OCI-LY7 (cell line): ENCODE results near the gene ZDBF2. TPM values are rescaled to one million over a fixed set of nuclear protein-coding genes. Genes with fewer than 3 reads are reported as not detected.

Source experiments
- BruUV-seq: library from RNA; stranded (reverse); fragments of 400-500 nt; replicated peaks from 2 replicates; lab custom pipeline; 2021; lab: Mats Ljungman, UMichigan
- CTCF ChIA-PET: fragments of 300-600 bp; sonication (Branson Sonifier 250); formaldehyde crosslinking; loops from one replicate; lab custom pipeline; 2022; ENCODE audit warnings: antibody characterized with exemption; ENCODE audit not compliant: unreplicated experiment; lab: Charles Lee
- POLR2A ChIA-PET: fragments of 300-600 bp; sonication (Branson Sonifier 250); formaldehyde crosslinking; loops from one replicate; lab custom pipeline; 2022; ENCODE audit warnings: antibody characterized with exemption; lab: Charles Lee
- DNase-seq: peaks from one replicate; pipeline ENCODE4 v3.0.0-alpha.2; 2015; ENCODE audit warnings: low spot score
- H2AFZ ChIP-seq: fragments of 200-600 bp; sonication (generic), shearing (Covaris generic); 2 replicates; pipeline ENCODE4 v1.6.1; 2014; ENCODE audit warnings: mild to moderate bottlenecking, antibody characterized with exemption, low read length, moderate library complexity
- H3K27ac ChIP-seq: fragments of 200-600 bp; sonication (generic); 2 replicates; pipeline ENCODE4 v1.5.1; 2014; ENCODE audit warnings: mixed run types, low read depth, mild to moderate bottlenecking, moderate library complexity, low read length, inconsistent platforms; ENCODE audit not compliant: poor library complexity, severe bottlenecking
- H3K36me3 ChIP-seq: fragments of 200-600 bp; sonication (generic); 2 replicates; pipeline ENCODE4 v1.6.1; 2014; ENCODE audit warnings: mild to moderate bottlenecking, antibody characterized with exemption, low read length, moderate library complexity, mixed read lengths; ENCODE audit not compliant: insufficient read depth
- H3K4me1 ChIP-seq: fragments of 200-600 bp; sonication (generic); 2 replicates; pipeline ENCODE4 v1.5.1; 2014; ENCODE audit warnings: mild to moderate bottlenecking, low read length; ENCODE audit not compliant: insufficient read depth, poor library complexity, severe bottlenecking
- H3K4me2 ChIP-seq: fragments of 200-600 bp; sonication (generic); 2 replicates; pipeline ENCODE4 v1.6.1; 2014; ENCODE audit warnings: mild to moderate bottlenecking, low read length
- H3K4me3 ChIP-seq: fragments of 200-600 bp; sonication (generic); 2 replicates; pipeline ENCODE4 v1.5.1; 2014; ENCODE audit warnings: mild to moderate bottlenecking, low read depth, low read length; ENCODE audit not compliant: poor library complexity, severe bottlenecking
- H3K79me2 ChIP-seq: fragments of 200-600 bp; sonication (generic); 2 replicates; pipeline ENCODE4 v1.6.1; 2016; ENCODE audit warnings: low read depth, mild to moderate bottlenecking, low read length, moderate library complexity, mixed read lengths; ENCODE audit not compliant: insufficient read depth
- H3K9me2 ChIP-seq: fragments of 200-600 bp; sonication (generic); 2 replicates; pipeline ENCODE4 v1.6.1; 2016; ENCODE audit warnings: mild to moderate bottlenecking, low read length, mixed read lengths; ENCODE audit not compliant: insufficient read depth
- H3K9me3 ChIP-seq: fragments of 200-600 bp; sonication (generic); 2 replicates; pipeline ENCODE4 v1.6.1; 2014; ENCODE audit warnings: mild to moderate bottlenecking, mixed run types, low read length, mixed read lengths
- H4K20me1 ChIP-seq: fragments of 200-600 bp; sonication (generic); 2 replicates; pipeline ENCODE4 v1.6.1; 2014; ENCODE audit warnings: mild to moderate bottlenecking, antibody characterized with exemption, low read length, moderate library complexity, mixed read lengths; ENCODE audit not compliant: insufficient read depth
- EZH2phosphoT487 ChIP-seq: fragments of 200-600 bp; sonication (generic); IDR thresholded peaks from 2 replicates; pipeline ENCODE4 v1.6.1; 2018; ENCODE audit warnings: low read depth, borderline replicate concordance, mild to moderate bottlenecking, mixed run types, antibody characterized with exemption, low read length, moderate library complexity, mixed read lengths
- intact Hi-C: fragments of 100-400 bp; cut with micrococcal nuclease; formaldehyde crosslinking; loops from one replicate; pipeline ENCODE4 v1.10.0; 2022; ENCODE audit not compliant: unreplicated experiment
- total RNA-seq, 2 experiments: library from RNA; depleted of rRNA in 1 of 2; stranded (reverse); fragments of >200 nt in 1 of 2; shearing (Covaris generic) in 1 of 2; gene quantifications; 2 replicates each; pipeline ENCODE4 v1.2.3, GENCODE V29; 2014 to 2022
- TF ChIP-seq, protein P1 (sequence below): fragments of 200-600 bp; sonication (generic); conservative IDR thresholded peaks from 2 replicates; pipeline ENCODE4 v1.5.1; 2014; ENCODE audit warnings: mild to moderate bottlenecking, antibody characterized with exemption, low read length, moderate library complexity, mixed read lengths

Gene ZDBF2
- total RNA-seq, 2 experiments from 2014 or later = 13.9 to 44.3 TPM

DNA sequence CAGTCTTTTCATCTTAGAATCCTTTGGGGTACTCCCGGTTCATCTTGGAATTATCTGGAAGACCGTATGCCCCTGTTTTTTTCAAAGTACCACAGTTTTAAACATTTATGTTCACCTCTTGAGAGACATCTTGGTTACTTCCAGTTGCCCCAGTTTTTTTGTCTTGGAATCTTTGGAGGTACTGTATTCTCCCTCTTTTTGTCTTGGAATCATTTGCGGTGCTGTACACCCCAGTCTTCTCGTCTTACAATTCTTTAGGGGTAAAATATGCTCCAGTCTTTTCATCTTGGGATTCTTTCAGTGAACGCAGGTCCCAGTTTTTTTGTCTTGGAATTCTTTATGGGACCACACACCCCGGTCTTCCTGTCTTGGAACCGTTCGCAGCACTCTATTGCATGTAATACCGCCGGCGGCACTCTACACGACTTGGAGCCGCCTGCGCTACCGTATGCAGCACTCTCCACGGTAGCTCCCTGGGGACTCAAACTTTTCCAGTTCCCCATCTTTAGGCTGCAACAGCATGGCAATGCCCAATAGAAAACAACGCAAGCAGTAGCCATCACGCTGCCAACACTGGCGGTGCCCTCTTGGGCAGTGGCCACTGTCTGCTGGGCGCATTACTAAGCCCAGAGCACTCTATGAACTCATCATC is 21.2 kb upstream of the ZDBF2 start:
- Histone ChIP-seq H3K36me3 (no peaks in the 10 kb centered on the region), H3K9me2 (no peaks in the 10 kb centered on the region), H3K79me2 (no peaks in the 10 kb centered on the region), H3K9me3 (no peaks in the 10 kb centered on the region), H3K4me3 (no peak overlapping the region), H4K20me1 (no peaks in the 10 kb centered on the region), H2AFZ (no peak overlapping the region), H3K4me2 (no peak overlapping the region), H3K27ac (no peak overlapping the region), H3K4me1 (peaks cover 8% of the 10 kb centered on the region)
- TF ChIP-seq EZH2phosphoT487 = no peak
- TF ChIP-seq, protein P1, sequence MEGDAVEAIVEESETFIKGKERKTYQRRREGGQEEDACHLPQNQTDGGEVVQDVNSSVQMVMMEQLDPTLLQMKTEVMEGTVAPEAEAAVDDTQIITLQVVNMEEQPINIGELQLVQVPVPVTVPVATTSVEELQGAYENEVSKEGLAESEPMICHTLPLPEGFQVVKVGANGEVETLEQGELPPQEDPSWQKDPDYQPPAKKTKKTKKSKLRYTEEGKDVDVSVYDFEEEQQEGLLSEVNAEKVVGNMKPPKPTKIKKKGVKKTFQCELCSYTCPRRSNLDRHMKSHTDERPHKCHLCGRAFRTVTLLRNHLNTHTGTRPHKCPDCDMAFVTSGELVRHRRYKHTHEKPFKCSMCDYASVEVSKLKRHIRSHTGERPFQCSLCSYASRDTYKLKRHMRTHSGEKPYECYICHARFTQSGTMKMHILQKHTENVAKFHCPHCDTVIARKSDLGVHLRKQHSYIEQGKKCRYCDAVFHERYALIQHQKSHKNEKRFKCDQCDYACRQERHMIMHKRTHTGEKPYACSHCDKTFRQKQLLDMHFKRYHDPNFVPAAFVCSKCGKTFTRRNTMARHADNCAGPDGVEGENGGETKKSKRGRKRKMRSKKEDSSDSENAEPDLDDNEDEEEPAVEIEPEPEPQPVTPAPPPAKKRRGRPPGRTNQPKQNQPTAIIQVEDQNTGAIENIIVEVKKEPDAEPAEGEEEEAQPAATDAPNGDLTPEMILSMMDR = no peak
- ChIA-PET CTCF (no interaction called here), POLR2A (no interaction called here)
- BruUV-seq = no TSS peak
- intact Hi-C loops = no loop called here
- no peak for DNase-seq

GRCh38 chr2:206253777-206254166 is 20.7 kb upstream of the ZDBF2 start:
- no peak overlapping the region for H3K4me2 ChIP-seq
- no peaks in the 10 kb centered on the region for H3K79me2 ChIP-seq
- H3K4me1 ChIP-seq = peaks cover 8% of the 10 kb centered on the region
- H2AFZ ChIP-seq = no peak overlapping the region
- H3K9me2 ChIP-seq = no peaks in the 10 kb centered on the region
- POLR2A ChIA-PET = no interaction called here
- no peak overlapping the region for H3K4me3 ChIP-seq
- CTCF ChIA-PET = no interaction called here
- H3K36me3 ChIP-seq = no peaks in the 10 kb centered on the region
- no peak for DNase-seq
- TF ChIP-seq, protein P1 = no peak
- no peak for TF ChIP-seq EZH2phosphoT487
- H3K9me3 ChIP-seq = no peaks in the 10 kb centered on the region
- BruUV-seq = no TSS peak
- H3K27ac ChIP-seq = no peak overlapping the region
- intact Hi-C loops = no loop called here
- no peaks in the 10 kb centered on the region for H4K20me1 ChIP-seq

GRCh38 chr2:206255003-206255402 is 19.5 kb upstream of the ZDBF2 start:
- Histone ChIP-seq H3K79me2 (no peaks in the 10 kb centered on the region), H3K9me3 (no peaks in the 10 kb centered on the region), H3K9me2 (no peaks in the 10 kb centered on the region), H2AFZ (no peak overlapping the region), H3K4me1 (peaks cover 12% of the 10 kb centered on the region), H4K20me1 (no peaks in the 10 kb centered on the region), H3K4me3 (no peak overlapping the region), H3K36me3 (no peaks in the 10 kb centered on the region), H3K4me2 (no peak overlapping the region), H3K27ac (no peak overlapping the region)
- ChIA-PET CTCF (interaction anchor here (0.6 kb wide), 1 partner anchor 723 kb away, joined by 5 read pairs; no protein-coding TSS in a partner anchor), POLR2A (interaction anchor here (0.6 to 1.0 kb wide), 2 partner anchors 10 to 11 kb away, joined by 3 to 4 read pairs; no protein-coding TSS in a partner anchor)
- intact Hi-C loops = no loop called here
- no TSS peak for BruUV-seq
- no peak for TF ChIP-seq EZH2phosphoT487
- TF ChIP-seq, protein P1 = no peak
- DNase-seq = no peak
